Stimulated activated CD4-positive, alpha-beta T cell treated with anti-CD3 and anti-CD28 coated beads, Interleukin-15, amount 100 ng/mL, for 48 hours (primary cell): Measurements from ENCODE around the gene TIMM17B.

Experiments used
- DNase-seq, 2 donors: peaks; one replicate each; pipeline ENCODE4 v3.0.0-alpha.2; 2020; ENCODE audit warnings: low read depth in 2 of 2

Gene TIMM17B

DNA sequence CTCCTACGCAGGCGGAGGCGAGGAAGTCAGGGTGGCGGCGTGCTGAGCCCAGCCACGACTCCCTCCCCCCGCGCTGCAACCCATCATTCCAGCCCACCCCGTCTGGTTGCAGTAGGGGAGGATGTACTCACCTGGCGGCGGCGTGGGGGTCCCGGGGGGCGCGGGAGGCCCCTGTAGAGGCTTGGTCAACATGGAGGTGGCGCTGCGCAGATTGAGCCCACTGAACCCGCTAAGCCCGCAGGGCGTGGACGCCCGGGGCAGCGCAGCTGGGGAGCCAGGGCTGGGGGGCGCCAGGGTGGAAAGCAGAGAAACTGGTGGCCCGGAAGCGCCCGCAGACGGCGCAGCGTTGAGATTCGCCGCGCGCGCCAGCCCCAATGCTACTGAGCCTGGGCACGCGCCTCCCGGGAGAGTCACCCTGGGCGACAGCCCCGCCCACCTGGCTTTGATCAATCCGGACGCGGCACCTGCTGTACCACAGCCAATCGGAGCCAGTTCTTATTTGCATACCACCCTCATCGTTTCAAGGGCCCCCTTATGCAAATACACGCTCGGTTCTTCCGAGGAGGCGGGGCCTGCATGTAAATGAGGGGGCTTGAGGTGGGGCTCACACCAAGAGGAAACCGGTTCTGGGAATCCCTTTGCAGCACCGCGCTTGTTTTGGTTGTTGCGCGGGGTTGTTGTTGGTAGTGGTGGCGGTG lies 21.2 kb upstream of the TIMM17B start, which contains the start of gene PIM2:
TSS of gene PIM2 (minus strand) at position 382 of the 698 bp plus-strand sequence. CDS start at position 192, 190 bp downstream.
- DNase-seq, result peak; percentile 86 to 88

DNA sequence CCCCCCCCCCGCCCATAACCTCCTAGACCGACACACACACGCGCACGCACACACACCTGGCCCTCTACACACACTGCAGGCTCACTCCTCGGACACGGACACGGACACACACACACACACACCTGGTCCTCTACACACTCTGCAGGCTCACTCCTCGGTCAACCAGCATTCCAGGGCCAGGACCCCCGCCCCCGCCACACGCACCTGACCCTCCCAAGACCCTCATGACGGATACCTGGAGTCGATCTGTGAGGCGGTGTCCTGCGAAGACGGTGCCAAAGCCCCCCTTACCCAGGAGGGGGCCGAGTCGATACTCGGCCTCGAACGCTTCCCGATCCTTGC lies 20.7 kb upstream of the TIMM17B start:
- DNase-seq, result no peak

GRCh38 chrX:48917139-48918001 lies 19.8 kb upstream of the TIMM17B start:
- DNase-seq, result peak; percentile 76 to 82

GRCh38 chrX:48914593-48915493 lies 17.3 kb upstream of the TIMM17B start:
- no peak for DNase-seq

DNA sequence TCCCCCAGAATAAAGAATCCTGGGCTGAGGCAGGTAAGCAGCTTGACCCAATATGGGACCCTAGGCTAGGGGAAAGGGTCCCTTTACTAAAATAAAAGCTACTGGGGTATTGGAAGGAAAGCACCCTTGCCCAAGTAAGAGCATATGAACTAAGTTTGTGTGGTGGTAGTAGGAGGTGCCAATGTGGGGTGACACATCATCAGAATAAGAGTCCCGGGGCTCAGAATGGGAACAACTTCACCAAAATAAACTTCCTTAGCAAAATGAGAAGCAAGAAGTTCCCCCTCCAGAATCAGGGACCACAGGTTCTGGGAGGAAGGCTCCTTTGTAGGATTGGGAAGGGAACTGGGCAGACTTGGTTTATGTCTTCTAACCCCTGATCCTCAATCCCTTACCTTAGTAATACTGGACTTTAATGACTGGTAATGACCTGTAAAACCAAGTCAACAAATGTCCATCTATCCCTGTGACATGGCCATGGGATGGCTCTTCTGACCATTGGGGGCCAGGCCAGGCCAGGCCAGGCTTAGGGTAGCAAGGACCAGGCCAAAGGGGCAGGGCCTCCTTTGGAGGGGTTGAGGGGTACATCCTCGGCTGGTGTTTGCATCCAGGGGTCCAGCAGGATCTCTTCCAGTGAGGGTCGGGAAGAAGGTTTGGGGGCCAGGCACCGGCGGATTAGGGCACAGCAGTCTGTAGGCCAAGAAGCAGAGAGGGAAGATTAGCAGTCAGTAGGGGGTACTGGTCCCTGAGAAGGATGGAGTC lies 16.2 kb upstream of the TIMM17B start:
- no peak for DNase-seq

GRCh38 chrX:48911412-48912182 lies 14.0 kb upstream of the TIMM17B start, which contains the start of gene SLC35A2:
Gene SLC35A2, minus strand, starts transcription at chrX:48911646. Its CDS starts 10 bp downstream, at chrX:48911636.
- peak; percentile 80 for DNase-seq

DNA sequence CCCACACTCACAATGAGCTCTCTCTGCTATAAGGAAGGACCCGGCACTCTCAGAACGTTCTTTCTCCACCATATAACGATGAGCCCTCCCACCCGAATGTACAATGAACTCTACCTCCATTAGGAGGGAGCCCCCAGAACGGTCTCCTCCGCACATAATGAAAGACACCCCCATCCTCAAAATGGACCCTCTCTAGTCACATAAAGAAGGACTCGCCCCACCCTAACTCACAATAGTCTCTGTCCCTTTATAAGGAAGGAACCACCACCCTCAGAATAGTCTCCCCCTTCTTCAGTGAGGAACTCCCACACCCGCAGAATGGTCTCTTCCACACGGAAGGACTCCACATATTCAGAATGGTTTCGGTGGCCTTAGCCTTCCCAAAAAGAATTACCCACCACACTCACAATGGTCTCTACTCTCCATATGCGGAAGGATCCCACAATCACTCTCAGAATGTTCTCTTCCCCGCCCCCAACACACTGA lies 13.4 kb upstream of the TIMM17B start:
- no peak for DNase-seq

DNA sequence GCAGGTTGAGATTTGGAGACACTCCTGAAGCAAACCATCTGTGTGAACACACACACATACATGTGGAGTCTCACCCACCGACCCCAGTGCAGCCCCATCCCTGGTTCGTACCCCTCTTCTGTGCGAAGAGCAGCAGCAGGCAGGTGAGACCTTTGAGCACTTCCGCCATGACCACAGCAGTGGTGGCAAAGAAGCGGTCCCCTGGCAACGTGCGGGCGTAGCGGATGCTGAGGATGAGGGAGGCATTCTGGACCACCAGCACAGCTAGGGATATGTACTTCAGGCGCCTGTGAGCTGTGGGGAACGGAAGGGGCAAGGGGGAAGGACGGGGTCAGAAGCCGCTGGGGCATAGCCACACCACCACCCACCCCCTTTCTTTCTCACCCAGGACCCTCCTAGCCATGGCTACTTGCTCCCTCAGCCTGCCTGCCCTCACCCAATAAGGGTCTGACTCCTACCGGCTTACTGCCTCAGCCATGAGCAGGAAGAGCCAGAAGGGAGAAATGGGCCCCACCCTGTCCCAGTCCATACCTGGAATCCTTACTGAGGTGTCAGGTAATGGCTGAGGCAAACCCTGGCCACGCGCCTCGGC lies 12.2 kb upstream of the TIMM17B start:
- no peak for DNase-seq

GRCh38 chrX:48908600-48908999 lies 11.0 kb upstream of the TIMM17B start:
- DNase-seq, result no peak

- no peak for DNase-seq
Measured at GRCh38 chrX:48905090-48905790, 7.7 kb upstream of the TIMM17B start.

DNA sequence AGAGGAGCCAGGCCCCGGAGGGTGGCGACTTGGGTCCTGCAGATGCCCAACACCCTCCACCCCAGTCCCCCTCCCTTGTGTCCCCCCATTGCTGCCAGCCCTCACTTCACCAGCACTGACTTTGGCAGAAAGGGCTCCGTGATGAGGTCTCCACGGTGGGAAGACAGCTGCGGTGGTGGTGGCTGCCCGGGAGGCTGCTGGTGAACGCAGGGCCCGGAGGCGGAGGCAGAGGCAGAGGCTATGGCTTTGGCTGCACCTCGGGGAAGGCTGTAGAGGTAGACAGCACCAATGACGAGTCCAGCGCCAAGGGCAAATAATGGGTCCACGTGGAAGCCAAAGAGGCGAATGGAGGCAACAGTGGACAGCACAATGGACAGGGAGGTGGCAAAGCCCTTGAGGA lies 7.1 kb upstream of the TIMM17B start:
- no peak for DNase-seq

DNA sequence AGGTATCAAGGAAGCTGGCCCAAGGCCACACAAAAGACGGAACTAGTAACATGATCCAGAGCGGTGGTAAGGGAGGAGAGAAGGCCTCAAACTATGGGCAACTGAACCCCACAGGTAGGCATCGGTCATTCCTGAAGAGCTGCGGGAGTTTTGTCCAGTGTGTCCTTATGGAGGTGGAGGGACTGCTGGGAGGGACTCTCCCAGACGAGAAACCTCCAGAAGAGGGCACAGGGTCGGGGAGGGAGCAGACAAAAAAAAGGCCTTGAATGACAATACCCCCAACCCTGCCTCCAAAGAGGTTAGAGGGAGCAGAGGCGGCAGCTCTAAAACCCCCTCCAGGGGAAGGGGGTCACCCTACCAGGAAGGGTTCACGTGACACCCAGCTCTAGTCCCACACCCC lies 6.6 kb upstream of the TIMM17B start:
- DNase-seq, result no peak

GRCh38 chrX:48903290-48903689 lies 5.7 kb upstream of the TIMM17B start:
- no peak for DNase-seq

DNA sequence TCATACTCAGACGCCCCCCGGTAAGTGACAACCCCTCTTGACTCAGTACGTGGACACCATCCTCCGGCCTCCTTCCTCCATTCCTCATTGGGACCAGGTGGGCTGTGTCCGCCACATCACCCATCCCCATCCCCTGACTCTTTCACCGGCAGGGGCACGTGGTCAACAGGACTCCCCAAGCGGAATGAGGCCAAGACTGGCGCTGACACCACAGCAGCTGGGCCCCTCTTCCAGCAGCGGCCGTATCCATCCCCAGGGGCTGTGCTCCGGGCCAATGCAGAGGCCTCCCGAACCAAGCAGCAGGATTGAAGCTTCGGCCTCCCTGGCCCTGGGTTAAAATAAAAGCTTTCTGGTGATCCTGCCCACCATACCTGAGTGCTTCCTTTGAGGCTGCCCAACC lies 5.2 kb upstream of the TIMM17B start:
- no peak for DNase-seq

- DNase-seq, result no peak
Measured at GRCh38 chrX:48902135-48902534, 4.6 kb upstream of the TIMM17B start.

DNA sequence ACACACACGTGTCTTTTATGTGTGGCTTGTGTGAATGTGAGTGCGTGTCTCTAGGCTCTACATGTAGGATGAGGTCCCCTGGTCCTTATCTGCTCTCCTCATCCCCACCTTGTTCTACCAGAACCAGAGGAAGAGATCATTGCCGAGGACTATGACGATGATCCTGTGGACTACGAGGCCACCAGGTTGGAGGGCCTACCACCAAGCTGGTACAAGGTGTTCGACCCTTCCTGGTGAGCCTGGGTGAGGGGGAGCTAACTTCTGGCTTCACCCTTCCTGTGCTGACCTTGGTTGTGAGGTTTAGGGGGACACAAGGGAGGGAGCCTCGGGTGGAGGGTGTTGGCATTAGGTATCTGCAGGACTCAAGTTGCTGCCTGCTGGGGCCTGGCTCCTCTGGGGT lies 3.5 kb upstream of the TIMM17B start:
- DNase-seq, result no peak

DNA sequence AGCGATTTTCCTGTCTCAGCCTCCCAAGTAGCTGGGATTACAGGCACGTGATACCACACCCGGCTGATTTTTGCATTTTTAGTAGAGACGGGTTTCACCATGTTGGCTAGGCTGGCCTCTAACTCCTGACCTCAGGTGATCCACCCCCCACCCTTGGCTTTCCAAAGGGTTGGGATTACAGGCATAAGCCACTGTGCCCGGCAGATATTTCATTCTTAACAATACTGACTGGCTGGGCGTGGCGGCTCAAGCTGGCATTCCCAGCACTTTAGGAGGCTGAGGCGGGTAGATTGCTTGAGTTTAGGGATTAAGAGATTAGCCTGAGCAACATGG lies 1.5 kb upstream of the TIMM17B start:
- DNase-seq, result no peak

- DNase-seq, result no peak
Measured at GRCh38 chrX:48897157-48897624, 377 bp downstream of the TIMM17B start.

DNA sequence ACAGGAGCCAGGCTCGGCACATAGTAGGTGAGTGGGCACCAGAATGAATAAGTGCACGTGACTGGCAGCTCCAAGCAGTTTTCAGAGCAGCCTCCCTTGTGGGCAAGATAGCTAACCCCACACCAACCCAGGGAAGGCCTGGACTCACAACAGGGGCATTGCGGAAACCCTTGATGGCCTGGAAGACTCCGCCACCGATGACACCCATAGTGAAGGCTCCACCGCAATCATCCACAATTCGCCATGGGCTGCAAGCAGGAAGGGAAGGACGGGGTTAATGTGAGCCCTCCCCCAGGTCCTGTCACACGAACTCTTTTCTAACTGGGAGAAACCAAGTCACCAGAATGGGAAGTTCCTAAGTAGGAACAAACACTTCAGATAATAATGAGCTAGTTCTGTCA lies 957 bp downstream of the TIMM17B start:
- DNase-seq, result no peak
